KG1 (cell line): Measurements from ENCODE around the gene GPAM.

Experiments
- DNase-seq: peaks from one replicate; lab custom pipeline; 2025; lab: John Stamatoyannopoulos, UW

The GPAM gene

GRCh38 chr10:112184052-112184371, 447 bp upstream of the GPAM start:
- DNase-seq: no peak

- no peak for DNase-seq
Observed at GRCh38 chr10:112182784-112183328, 709 bp downstream of the GPAM start.

DNA sequence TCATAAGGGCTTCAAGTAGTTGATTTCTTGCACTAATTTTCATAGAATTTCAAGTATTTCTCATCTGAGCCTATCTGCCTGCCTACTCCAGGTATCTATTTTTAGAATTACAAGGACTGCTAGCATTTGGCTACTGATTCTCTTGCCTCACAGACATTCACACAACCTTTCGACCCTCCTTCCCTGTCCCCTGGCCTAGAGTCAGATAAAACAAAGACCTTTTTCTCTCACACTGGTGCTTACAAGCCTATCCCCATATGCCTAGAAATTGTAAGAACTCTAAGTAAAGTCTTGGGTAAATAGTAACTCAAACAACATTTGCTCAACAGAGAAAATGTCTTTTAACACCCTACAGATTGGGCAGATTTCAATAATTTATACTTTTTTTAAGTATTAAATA, 6.3 kb downstream of the GPAM start:
- no peak for DNase-seq

DNA sequence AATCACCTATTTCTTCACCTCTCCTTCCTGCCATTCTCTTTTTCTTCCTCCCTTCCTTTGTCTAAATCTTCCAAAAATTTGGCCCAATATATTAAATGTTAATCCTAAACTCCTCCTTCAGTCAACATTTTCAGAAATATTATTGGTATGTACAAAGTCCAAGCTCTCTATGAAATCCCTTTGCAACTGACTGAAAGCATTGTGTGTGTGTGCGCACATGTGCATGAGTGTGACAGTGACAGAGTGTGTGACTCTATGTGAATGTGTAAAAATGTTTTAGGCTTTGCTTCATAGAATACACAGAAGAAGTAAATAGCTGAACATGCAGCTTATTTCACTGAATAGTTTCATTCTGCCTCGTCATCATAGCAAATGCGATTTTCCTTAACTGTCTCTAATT, 7.0 kb downstream of the GPAM start:
- DNase-seq: no peak

- no peak for DNase-seq
Observed at GRCh38 chr10:112175409-112175808, 8.2 kb downstream of the GPAM start.

DNA sequence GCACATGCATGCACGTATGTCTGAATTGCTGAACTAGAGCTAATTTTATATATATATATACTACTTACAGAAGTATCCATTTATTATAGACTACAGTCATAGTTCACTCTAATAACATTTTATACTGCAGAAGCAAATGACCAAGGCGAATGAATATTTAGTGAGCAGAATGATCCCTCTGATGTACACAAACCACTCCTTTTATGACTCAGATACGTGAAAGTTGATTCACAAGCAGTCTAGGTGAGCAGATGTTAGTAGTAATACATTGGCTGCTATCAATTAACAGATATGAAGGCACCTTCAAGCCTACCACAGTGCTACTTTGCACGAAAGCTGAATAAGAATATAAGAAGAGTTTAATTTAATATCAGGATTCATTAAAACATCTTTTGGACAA, 10.4 kb downstream of the GPAM start:
- DNase-seq: no peak

DNA sequence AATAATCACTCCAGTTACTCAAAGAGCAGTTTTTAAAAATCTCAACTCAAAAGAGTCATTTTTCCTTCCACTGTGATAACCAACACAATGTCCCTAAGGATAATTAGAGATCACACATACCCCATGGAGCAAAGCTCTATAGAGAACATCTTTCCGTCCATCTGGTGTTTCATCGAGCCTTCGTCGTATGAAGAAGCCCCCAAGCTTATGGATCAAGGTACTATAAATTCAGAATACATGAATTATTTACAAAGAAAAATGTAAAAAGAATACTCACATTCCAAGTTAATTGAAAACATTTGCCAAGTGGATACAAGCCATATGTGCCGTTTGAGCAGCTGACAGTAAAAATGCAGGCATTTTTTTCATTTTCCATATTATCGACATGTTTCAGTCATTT, 14.8 kb downstream of the GPAM start:
- DNase-seq: no peak

- no peak for DNase-seq
Observed at GRCh38 chr10:112166800-112167199, 16.8 kb downstream of the GPAM start.

DNA sequence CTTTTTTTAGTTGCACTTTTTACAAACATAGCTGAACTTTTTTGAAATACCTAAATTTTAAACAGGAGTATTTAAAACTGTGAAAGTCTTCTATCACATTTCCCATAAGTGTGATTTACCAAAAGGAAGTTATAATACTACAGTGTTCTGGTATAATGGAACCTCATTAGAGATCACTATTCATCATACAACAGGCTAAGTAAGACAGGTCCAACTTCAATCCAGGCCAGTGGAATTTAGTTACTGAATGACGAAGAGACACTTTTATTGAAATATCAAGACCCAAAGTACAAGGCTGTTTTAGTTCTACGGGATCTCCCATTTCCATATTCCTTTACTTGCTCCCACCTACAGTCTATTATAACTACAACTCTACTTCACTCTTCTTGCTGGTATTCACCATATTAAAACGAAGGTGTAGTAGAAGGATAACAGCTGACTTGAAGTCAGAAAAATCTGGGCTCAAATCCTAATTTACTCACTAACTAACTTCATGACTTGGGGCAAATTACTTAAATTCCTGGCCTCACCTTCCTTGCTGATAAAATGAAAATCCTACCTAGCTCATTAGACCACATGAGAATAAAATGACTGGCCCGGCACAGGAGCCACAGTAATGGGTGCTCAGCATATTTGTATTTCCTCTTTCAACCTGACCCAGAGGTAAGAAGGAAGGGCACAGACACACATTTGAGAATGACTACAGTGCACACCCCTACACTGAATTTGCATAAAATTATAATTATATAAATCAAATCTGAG, 21.6 kb downstream of the GPAM start:
- no peak for DNase-seq

DNA sequence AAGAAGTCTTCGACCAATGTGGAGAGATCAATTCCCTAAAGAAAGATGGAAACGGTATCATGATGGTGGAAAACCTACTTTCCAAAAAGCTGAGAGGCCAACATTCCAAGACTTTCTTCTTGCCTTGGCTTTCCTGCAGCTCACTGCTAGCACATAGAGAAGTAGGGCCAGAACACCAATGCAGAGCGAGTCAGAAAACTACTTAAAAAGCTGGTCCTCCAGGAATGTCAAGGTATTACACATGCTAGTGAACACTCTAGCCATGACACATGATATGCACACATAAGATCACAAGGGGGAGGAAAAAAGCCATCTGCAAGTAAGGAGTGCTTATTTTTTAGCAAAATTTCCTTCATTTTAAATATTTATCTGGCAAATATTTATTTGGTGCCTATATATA, 22.7 kb downstream of the GPAM start:
- DNase-seq: no peak

DNA sequence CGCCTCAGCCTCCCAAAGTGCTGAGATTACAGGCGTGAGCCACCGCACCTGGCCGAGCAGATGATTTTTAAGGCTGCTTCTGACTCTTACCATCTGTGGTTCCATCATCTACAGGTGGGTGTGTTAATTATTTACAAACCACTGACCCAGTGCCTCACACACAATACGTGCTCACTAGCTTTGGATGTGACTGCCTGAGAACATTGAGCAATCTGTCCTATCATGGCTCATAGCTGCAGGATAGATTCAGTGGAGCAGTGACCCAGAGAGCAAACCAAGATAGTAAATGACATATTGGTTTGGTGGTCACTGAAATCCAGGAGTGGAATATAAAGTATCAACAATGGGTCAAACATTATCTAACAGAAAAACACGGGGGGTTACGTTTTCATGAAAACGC, 24.1 kb downstream of the GPAM start:
- DNase-seq: no peak

GRCh38 chr10:112151524-112152039, 32.0 kb downstream of the GPAM start:
- no peak for DNase-seq

DNA sequence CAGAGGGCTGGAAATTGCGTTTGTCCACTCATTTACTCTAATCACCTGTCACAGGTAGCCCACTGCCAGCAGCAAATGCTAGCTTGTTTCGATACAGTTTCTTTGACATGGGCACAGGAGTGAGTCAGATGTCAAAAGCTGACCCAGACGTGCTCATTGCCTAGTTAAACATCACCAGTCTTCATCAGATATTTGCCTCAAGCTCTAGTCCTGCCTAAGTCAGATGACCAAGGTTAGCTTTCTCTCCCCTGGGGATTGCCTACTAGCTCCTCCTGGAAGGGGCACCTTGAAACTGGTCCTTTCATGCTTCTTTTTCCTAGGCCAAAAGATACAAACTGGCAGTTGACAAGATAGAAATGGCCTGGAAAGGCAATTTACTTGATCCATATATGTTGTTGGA, 35.2 kb downstream of the GPAM start:
- DNase-seq: no peak

GRCh38 chr10:112146799-112147198, 36.8 kb downstream of the GPAM start:
- DNase-seq: no peak

- no peak for DNase-seq
Observed at GRCh38 chr10:112145263-112145662, 38.3 kb downstream of the GPAM start.

- no peak for DNase-seq
Observed at GRCh38 chr10:112143420-112143819, 40.1 kb downstream of the GPAM start.

GRCh38 chr10:112141292-112141691, 42.3 kb downstream of the GPAM start:
- DNase-seq: no peak

GRCh38 chr10:112140110-112140970, 43.2 kb downstream of the GPAM start:
- peak; percentile 48 for DNase-seq

DNA sequence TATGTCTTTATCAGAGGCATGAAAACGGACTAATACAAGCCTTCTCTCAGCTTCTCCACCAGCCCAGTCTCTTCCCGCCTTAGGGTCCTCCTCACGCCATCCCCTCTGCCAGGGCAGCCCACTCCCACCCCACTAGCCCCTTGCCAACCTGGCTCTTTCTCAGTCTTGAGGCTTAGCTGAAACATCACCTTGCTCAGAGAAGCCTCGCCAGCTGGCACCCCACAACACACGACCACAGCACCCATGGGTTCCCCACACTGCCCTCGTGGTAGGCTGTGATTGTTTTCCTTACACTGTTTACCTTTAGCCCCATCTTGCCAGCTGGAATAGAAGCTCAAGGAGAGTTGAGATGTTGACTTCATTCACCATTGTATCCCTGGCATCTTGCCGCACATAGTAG, 44.4 kb downstream of the GPAM start:
- no peak for DNase-seq

GRCh38 chr10:112137154-112137987, 46.2 kb downstream of the GPAM start:
- peak; percentile 4 for DNase-seq

DNA sequence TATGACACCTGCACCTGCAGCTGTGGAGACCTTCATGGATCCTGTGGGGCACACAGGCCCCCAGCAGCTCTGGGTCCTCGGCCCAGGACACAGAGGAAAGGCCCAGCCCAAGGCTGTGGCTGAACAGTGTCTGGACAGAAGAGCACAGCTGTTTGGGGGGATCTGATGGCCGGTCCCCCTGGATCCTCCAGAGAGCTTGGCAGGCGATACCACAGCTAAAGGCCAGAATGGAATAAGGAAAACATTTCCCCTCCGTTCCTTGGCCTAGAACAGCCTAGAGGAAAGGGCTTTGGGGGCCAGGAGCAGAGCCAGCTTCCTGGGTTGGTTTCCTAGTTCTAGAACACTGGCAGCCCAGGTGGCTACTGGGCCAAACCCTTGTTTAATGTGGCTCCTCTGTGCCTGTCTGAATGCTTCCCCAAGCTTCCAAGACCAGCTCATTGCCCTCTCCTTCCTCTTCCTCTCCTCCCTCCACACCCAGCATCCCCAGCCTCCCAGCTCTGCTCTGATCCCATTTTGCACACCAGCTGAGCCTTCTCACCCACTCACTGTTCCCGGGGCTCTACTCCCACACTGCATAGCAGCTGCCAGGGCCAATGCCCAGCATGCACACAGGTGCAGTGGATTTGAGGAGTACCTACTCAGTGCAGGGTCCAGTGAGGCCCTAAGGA, 46.9 kb downstream of the GPAM start:
- no peak for DNase-seq

- DNase-seq: no peak
Observed at GRCh38 chr10:112135604-112136003, 48.0 kb downstream of the GPAM start.
